GM20000 (cell line): ENCODE measurements around the gene KCNQ1.

Experiments
- DNase-seq: peaks from one replicate; pipeline ENCODE4 v3.0.0; 2012; ENCODE audit warnings: low spot score
- CTCF ChIP-seq: IDR thresholded peaks from 2 replicates; pipeline ENCODE4 v1.5.1; 2012; ENCODE audit warnings: mild to moderate bottlenecking, control low read depth; ENCODE audit errors: extremely low read depth, missing control alignments

KCNQ1 gene

GRCh38 chr11:2807801-2808241 is 363.0 kb downstream of the KCNQ1 start:
- TF ChIP-seq CTCF: no peak
- DNase-seq: no peak

GRCh38 chr11:2808850-2809846 is 364.3 kb downstream of the KCNQ1 start:
- DNase-seq: no peak
- TF ChIP-seq CTCF: no peak

- no peak for TF ChIP-seq CTCF
- no peak for DNase-seq
Observed at GRCh38 chr11:2809854-2810253, 365.0 kb downstream of the KCNQ1 start.

- no peak for DNase-seq
- no peak for TF ChIP-seq CTCF
Observed at GRCh38 chr11:2810411-2811205, 365.8 kb downstream of the KCNQ1 start.

GRCh38 chr11:2811206-2812091 is 366.6 kb downstream of the KCNQ1 start:
- TF ChIP-seq CTCF: no peak
- DNase-seq: no peak

GRCh38 chr11:2812371-2812991 is 367.7 kb downstream of the KCNQ1 start:
- TF ChIP-seq CTCF: no peak
- DNase-seq: no peak
